HG02763 (cell line): ENCODE data around the gene NCKAP5.

Source experiments
- ATAC-seq: cut with Tn5 transposase; IDR thresholded peaks from one replicate; pipeline ENCODE4 v1.9.1; 2021; ENCODE audit warnings: mild to moderate bottlenecking, moderate library complexity; ENCODE audit not compliant: unreplicated experiment

Gene NCKAP5

GRCh38 chr2:133360190-133360589, 208.1 kb downstream of the NCKAP5 start:
- ATAC-seq: no peak

GRCh38 chr2:133352719-133353118, 215.5 kb downstream of the NCKAP5 start:
- no peak for ATAC-seq

GRCh38 chr2:133346654-133347053, 221.6 kb downstream of the NCKAP5 start:
- no peak for ATAC-seq

- no peak for ATAC-seq
These were observed 222.6 kb downstream of the NCKAP5 start for GRCh38 chr2:133345638-133346037.

- ATAC-seq: no peak
These were observed 223.4 kb downstream of the NCKAP5 start for GRCh38 chr2:133344849-133345248.

- ATAC-seq: no peak
These were observed 225.3 kb downstream of the NCKAP5 start for GRCh38 chr2:133343018-133343352.

- ATAC-seq: no peak
These were observed 225.8 kb downstream of the NCKAP5 start for GRCh38 chr2:133342286-133343017.

GRCh38 chr2:133341575-133341974, 226.7 kb downstream of the NCKAP5 start:
- no peak for ATAC-seq

GRCh38 chr2:133338224-133338623, 230.0 kb downstream of the NCKAP5 start:
- ATAC-seq: no peak

GRCh38 chr2:133334923-133335322, 233.3 kb downstream of the NCKAP5 start:
- ATAC-seq: no peak

GRCh38 chr2:133333181-133333580, 235.1 kb downstream of the NCKAP5 start:
- ATAC-seq: no peak

GRCh38 chr2:133331436-133331835, 236.8 kb downstream of the NCKAP5 start:
- no peak for ATAC-seq

- ATAC-seq: no peak
These were observed 241.4 kb downstream of the NCKAP5 start for GRCh38 chr2:133326652-133327397.

GRCh38 chr2:133324150-133324561, 244.1 kb downstream of the NCKAP5 start:
- no peak for ATAC-seq

GRCh38 chr2:133322909-133323308, 245.4 kb downstream of the NCKAP5 start:
- ATAC-seq: no peak

GRCh38 chr2:133317178-133317577, 251.1 kb downstream of the NCKAP5 start:
- no peak for ATAC-seq

- no peak for ATAC-seq
These were observed 251.7 kb downstream of the NCKAP5 start for GRCh38 chr2:133316557-133316956.

GRCh38 chr2:133315280-133315679, 253.0 kb downstream of the NCKAP5 start:
- ATAC-seq: no peak

- no peak for ATAC-seq
These were observed 253.5 kb downstream of the NCKAP5 start for GRCh38 chr2:133314795-133315194.

- no peak for ATAC-seq
These were observed 256.1 kb downstream of the NCKAP5 start for GRCh38 chr2:133312038-133312729.

- no peak for ATAC-seq
These were observed 262.0 kb downstream of the NCKAP5 start for GRCh38 chr2:133306236-133306635.

GRCh38 chr2:133304344-133304743, 263.9 kb downstream of the NCKAP5 start:
- no peak for ATAC-seq
